ENCODE data around the gene TMEM213.

TMEM213 gene

DNA sequence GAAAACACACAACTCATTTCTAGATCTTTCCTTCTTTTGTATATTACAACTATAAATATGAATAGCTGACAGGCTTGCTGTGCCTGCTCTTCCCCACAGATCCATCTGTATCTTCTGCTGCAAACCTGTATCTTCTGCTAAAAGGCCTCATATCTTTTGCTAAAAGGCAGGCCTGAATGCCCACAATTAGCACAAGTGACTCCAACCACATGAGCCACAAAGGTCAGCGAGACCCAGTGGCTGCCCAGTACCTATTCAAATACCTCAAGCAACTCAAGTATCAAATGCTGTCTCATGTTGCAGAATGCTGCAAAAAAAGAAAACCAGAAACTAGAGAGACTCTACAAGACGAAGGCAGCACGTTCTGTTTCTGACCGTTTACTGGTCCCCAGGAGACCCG, 54.7 kb downstream of the TMEM213 start:
- Histone ChIP-seq H3K79me2 (ENCODE audit: low read length) (no peaks in the 10 kb centered on the region), H3K27ac (ENCODE audit: low read length) (no peak overlapping the region), H2AFZ (ENCODE audit: low read length) (no peak overlapping the region), H3K4me3 (ENCODE audit: low read length) (no peak overlapping the region), H4K20me1 (ENCODE audit: insufficient read depth, low read length) (no peaks in the 10 kb centered on the region), H3K9me2 (replicated peaks; ENCODE audit: insufficient read depth, low read length) (no peaks in the 10 kb centered on the region), H3F3A (ENCODE audit: insufficient read depth, low read length) (no peaks in the 10 kb centered on the region), H3K4me1 (ENCODE audit: low read length) (no peaks in the 10 kb centered on the region), H3K27me3 (replicated peaks; ENCODE audit: insufficient read depth, low read length) (no peaks in the 10 kb centered on the region), H3K4me2 (ENCODE audit: low read depth, low read length) (no peak overlapping the region), H3K36me3 (replicated peaks; ENCODE audit: insufficient read depth, low read length) (no peaks in the 10 kb centered on the region), H3K9me3 (replicated peaks; ENCODE audit: insufficient read depth, low read length) (no peaks in the 10 kb centered on the region), H3K9ac (ENCODE audit: low read length) (no peak overlapping the region)
- DNase-seq = no peak
- TF ChIP-seq, protein P1, sequence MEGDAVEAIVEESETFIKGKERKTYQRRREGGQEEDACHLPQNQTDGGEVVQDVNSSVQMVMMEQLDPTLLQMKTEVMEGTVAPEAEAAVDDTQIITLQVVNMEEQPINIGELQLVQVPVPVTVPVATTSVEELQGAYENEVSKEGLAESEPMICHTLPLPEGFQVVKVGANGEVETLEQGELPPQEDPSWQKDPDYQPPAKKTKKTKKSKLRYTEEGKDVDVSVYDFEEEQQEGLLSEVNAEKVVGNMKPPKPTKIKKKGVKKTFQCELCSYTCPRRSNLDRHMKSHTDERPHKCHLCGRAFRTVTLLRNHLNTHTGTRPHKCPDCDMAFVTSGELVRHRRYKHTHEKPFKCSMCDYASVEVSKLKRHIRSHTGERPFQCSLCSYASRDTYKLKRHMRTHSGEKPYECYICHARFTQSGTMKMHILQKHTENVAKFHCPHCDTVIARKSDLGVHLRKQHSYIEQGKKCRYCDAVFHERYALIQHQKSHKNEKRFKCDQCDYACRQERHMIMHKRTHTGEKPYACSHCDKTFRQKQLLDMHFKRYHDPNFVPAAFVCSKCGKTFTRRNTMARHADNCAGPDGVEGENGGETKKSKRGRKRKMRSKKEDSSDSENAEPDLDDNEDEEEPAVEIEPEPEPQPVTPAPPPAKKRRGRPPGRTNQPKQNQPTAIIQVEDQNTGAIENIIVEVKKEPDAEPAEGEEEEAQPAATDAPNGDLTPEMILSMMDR (IDR thresholded peaks at IDR 0.05; ENCODE audit: low read length) = no peak
- TF ChIP-seq EZH2phosphoT487 (IDR thresholded peaks at IDR 0.05; ENCODE audit: low read length) (no peak), EZH2 (optimal IDR thresholded peaks at IDR 0.05; ENCODE audit: low read depth, low read length) (no peak)

DNA sequence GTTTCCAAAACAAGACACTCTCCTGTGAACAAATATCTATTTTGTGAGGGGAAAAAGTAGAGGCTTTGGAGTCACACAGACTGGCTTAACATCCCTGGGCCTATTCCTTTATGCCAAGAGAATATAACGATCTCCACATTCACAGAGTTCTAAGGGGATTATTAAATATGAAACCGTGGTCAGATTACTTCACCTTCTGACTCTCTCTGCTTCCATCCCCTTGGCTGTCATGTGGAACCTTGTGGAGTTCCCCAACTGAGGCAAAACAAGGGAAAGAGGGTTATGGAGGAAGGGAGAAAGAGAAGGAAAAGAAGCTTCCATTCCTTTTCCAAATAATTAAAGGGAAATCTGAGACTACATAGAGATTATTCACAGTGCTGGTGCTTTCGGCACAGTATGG, 55.7 kb downstream of the TMEM213 start:
- TF ChIP-seq EZH2 (optimal IDR thresholded peaks at IDR 0.05; ENCODE audit: low read depth, low read length) = no peak
- TF ChIP-seq EZH2phosphoT487 (IDR thresholded peaks at IDR 0.05; ENCODE audit: low read length) = no peak
- TF ChIP-seq, protein P1 (IDR thresholded peaks at IDR 0.05; ENCODE audit: low read length) = no peak
- no peak overlapping the region for H2AFZ ChIP-seq (ENCODE audit: low read length)
- H3K4me2 ChIP-seq (ENCODE audit: low read depth, low read length) = no peak overlapping the region
- no peaks in the 10 kb centered on the region for H3F3A ChIP-seq (ENCODE audit: insufficient read depth, low read length)
- no peaks in the 10 kb centered on the region for H3K9me2 ChIP-seq (replicated peaks; ENCODE audit: insufficient read depth, low read length)
- H3K27ac ChIP-seq (ENCODE audit: low read length) = no peak overlapping the region
- no peaks in the 10 kb centered on the region for H4K20me1 ChIP-seq (ENCODE audit: insufficient read depth, low read length)
- H3K4me3 ChIP-seq (ENCODE audit: low read length) = no peak overlapping the region
- H3K9me3 ChIP-seq (replicated peaks; ENCODE audit: insufficient read depth, low read length) = no peaks in the 10 kb centered on the region
- DNase-seq = no peak
- no peak overlapping the region for H3K9ac ChIP-seq (ENCODE audit: low read length)
- no peaks in the 10 kb centered on the region for H3K4me1 ChIP-seq (ENCODE audit: low read length)
- no peaks in the 10 kb centered on the region for H3K36me3 ChIP-seq (replicated peaks; ENCODE audit: insufficient read depth, low read length)
- no peaks in the 10 kb centered on the region for H3K27me3 ChIP-seq (replicated peaks; ENCODE audit: insufficient read depth, low read length)
- H3K79me2 ChIP-seq (ENCODE audit: low read length) = no peaks in the 10 kb centered on the region

GRCh38 chr7:138854115-138854645, 56.4 kb downstream of the TMEM213 start:
- no peak for DNase-seq
- H3K4me3 ChIP-seq (ENCODE audit: low read length) = no peak overlapping the region
- H3K27ac ChIP-seq (ENCODE audit: low read length) = no peak overlapping the region
- H3K4me2 ChIP-seq (ENCODE audit: low read depth, low read length) = no peak overlapping the region
- no peaks in the 10 kb centered on the region for H3K79me2 ChIP-seq (ENCODE audit: low read length)
- H3K9me3 ChIP-seq (replicated peaks; ENCODE audit: insufficient read depth, low read length) = no peaks in the 10 kb centered on the region
- H3K4me1 ChIP-seq (ENCODE audit: low read length) = no peaks in the 10 kb centered on the region
- no peaks in the 10 kb centered on the region for H4K20me1 ChIP-seq (ENCODE audit: insufficient read depth, low read length)
- no peaks in the 10 kb centered on the region for H3K9me2 ChIP-seq (replicated peaks; ENCODE audit: insufficient read depth, low read length)
- H2AFZ ChIP-seq (ENCODE audit: low read length) = no peak overlapping the region
- H3F3A ChIP-seq (ENCODE audit: insufficient read depth, low read length) = no peaks in the 10 kb centered on the region
- TF ChIP-seq EZH2 (optimal IDR thresholded peaks at IDR 0.05; ENCODE audit: low read depth, low read length) = no peak
- no peak for TF ChIP-seq EZH2phosphoT487 (IDR thresholded peaks at IDR 0.05; ENCODE audit: low read length)
- TF ChIP-seq, protein P1 (IDR thresholded peaks at IDR 0.05; ENCODE audit: low read length) = no peak
- H3K27me3 ChIP-seq (replicated peaks; ENCODE audit: insufficient read depth, low read length) = no peaks in the 10 kb centered on the region
- H3K9ac ChIP-seq (ENCODE audit: low read length) = no peak overlapping the region
- no peaks in the 10 kb centered on the region for H3K36me3 ChIP-seq (replicated peaks; ENCODE audit: insufficient read depth, low read length)
